ENCODE measurements around the gene TBC1D22B.

DNA sequence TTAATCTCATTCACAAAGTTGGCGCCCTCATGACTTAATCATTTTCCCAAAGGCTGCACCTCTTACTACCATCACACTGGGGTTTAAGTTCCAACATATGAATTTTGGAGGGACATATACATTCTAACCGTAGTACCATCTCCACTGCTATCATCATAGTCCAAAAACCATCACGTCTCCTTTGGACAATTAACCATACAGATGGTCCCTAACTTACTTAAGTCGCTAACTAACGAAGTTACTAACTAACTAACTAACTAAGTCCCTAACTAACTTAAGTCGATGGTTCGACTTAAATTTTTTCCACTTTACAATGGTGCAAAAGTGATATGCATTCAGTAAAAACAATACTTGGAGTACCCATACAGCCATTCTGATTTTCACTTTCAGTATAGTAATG, 24.0 kb upstream of the TBC1D22B start:
- no peak for TF ChIP-seq ZBTB49 (CRISPR knock-in tag; IDR thresholded peaks at IDR 0.05; ENCODE audit: borderline replicate concordance)
- TF ChIP-seq, protein P1, sequence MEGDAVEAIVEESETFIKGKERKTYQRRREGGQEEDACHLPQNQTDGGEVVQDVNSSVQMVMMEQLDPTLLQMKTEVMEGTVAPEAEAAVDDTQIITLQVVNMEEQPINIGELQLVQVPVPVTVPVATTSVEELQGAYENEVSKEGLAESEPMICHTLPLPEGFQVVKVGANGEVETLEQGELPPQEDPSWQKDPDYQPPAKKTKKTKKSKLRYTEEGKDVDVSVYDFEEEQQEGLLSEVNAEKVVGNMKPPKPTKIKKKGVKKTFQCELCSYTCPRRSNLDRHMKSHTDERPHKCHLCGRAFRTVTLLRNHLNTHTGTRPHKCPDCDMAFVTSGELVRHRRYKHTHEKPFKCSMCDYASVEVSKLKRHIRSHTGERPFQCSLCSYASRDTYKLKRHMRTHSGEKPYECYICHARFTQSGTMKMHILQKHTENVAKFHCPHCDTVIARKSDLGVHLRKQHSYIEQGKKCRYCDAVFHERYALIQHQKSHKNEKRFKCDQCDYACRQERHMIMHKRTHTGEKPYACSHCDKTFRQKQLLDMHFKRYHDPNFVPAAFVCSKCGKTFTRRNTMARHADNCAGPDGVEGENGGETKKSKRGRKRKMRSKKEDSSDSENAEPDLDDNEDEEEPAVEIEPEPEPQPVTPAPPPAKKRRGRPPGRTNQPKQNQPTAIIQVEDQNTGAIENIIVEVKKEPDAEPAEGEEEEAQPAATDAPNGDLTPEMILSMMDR (IDR thresholded peaks at IDR 0.05 in 2 of 3, conservative IDR thresholded peaks at IDR 0.05 in 1 of 3; ENCODE audit: insufficient read depth in 2 of 3, low read depth in 1 of 3, low read length in 3 of 3): no peak
- no peak for TF ChIP-seq MTA2 (IDR thresholded peaks at IDR 0.05; ENCODE audit: low read depth)
- TF ChIP-seq NFIC (IDR thresholded peaks at IDR 0.05): no peak
- no peak for TF ChIP-seq DPF2 (IDR thresholded peaks at IDR 0.05)
- no peak for TF ChIP-seq POLR2A (conservative IDR thresholded peaks at IDR 0.05)
- no peak for TF ChIP-seq SPI1 (IDR thresholded peaks at IDR 0.05; ENCODE audit: borderline replicate concordance, low read depth, low read length)
- TF ChIP-seq, protein P2, sequence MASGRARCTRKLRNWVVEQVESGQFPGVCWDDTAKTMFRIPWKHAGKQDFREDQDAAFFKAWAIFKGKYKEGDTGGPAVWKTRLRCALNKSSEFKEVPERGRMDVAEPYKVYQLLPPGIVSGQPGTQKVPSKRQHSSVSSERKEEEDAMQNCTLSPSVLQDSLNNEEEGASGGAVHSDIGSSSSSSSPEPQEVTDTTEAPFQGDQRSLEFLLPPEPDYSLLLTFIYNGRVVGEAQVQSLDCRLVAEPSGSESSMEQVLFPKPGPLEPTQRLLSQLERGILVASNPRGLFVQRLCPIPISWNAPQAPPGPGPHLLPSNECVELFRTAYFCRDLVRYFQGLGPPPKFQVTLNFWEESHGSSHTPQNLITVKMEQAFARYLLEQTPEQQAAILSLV (tag; IDR thresholded peaks at IDR 0.05): no peak
- TF ChIP-seq, protein P3, sequence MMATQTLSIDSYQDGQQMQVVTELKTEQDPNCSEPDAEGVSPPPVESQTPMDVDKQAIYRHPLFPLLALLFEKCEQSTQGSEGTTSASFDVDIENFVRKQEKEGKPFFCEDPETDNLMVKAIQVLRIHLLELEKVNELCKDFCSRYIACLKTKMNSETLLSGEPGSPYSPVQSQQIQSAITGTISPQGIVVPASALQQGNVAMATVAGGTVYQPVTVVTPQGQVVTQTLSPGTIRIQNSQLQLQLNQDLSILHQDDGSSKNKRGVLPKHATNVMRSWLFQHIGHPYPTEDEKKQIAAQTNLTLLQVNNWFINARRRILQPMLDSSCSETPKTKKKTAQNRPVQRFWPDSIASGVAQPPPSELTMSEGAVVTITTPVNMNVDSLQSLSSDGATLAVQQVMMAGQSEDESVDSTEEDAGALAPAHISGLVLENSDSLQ (IDR thresholded peaks at IDR 0.05): no peak
- TF ChIP-seq POLR2AphosphoS5 (IDR thresholded peaks at IDR 0.05; ENCODE audit: control insufficient read depth, insufficient read depth, low read depth, low read length): no peak
- TF ChIP-seq SMARCA5 (IDR thresholded peaks at IDR 0.05): no peak
- TF ChIP-seq, protein P4, sequence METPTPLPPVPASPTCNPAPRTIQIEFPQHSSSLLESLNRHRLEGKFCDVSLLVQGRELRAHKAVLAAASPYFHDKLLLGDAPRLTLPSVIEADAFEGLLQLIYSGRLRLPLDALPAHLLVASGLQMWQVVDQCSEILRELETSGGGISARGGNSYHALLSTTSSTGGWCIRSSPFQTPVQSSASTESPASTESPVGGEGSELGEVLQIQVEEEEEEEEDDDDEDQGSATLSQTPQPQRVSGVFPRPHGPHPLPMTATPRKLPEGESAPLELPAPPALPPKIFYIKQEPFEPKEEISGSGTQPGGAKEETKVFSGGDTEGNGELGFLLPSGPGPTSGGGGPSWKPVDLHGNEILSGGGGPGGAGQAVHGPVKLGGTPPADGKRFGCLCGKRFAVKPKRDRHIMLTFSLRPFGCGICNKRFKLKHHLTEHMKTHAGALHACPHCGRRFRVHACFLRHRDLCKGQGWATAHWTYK (CRISPR knock-in tag; IDR thresholded peaks at IDR 0.05): no peak
- no peak for TF ChIP-seq MAFF (IDR thresholded peaks at IDR 0.05; ENCODE audit: low read length)
- TF ChIP-seq EP300 (IDR thresholded peaks at IDR 0.05; ENCODE audit: low read length): no peak
